HEK293 (cell line): Measurements from ENCODE around the gene ACVR1.

ENCODE experiments used
- CTCF ChIA-PET: fragments of 350-600 bp; formaldehyde crosslinking; extraction: SDS; loops from one replicate; lab custom pipeline; 2021; ENCODE audit warnings: antibody characterized with exemption; lab: Yijun Ruan, JAX
- POLR2A ChIA-PET: fragments of 300-600 bp; formaldehyde crosslinking; extraction: SDS; loops from one replicate; lab custom pipeline; 2020; ENCODE audit warnings: antibody characterized with exemption, inconsistent platforms; lab: Yijun Ruan, JAX
- H3K27ac ChIP-seq: fragments of 200-500 bp; sonication (Bioruptor generic); 2 replicates; pipeline ENCODE4 v1.5.1; 2014; ENCODE audit warnings: low read depth, low read length, control low read depth, inconsistent platforms; ENCODE audit errors: extremely low read depth
- H3K36me3 ChIP-seq, 2 experiments: fragments of 200-500 bp in 1 of 2; sonication (Bioruptor generic) in 1 of 2; 1 replicate in 1 of 2; 2 replicates in 1 of 2; pipeline ENCODE4 v1.5.1; 2014 to 2017; ENCODE audit warnings: inconsistent platforms in 2 of 2, low read length in 2 of 2; ENCODE audit not compliant: control insufficient read depth in 2 of 2, insufficient read depth in 1 of 2
- H3K4me1 ChIP-seq: fragments of 200-500 bp; sonication (Bioruptor generic); 2 replicates; pipeline ENCODE4 v1.5.1; 2014; ENCODE audit warnings: mild to moderate bottlenecking, low read length, inconsistent platforms; ENCODE audit not compliant: control insufficient read depth, insufficient read depth
- H3K4me3 ChIP-seq: 2 replicates; pipeline ENCODE4 v1.5.1; 2011; ENCODE audit warnings: low read depth, mild to moderate bottlenecking, control low read depth, low read length, moderate library complexity
- H3K9me3 ChIP-seq: fragments of 200-500 bp; sonication (Bioruptor generic); 2 replicates; pipeline ENCODE4 v1.5.1; 2014; ENCODE audit warnings: low read depth, low read length, inconsistent platforms; ENCODE audit not compliant: control insufficient read depth, insufficient read depth
- EGR2 ChIP-seq: fragments of 450-650 bp; formaldehyde crosslinking; IDR thresholded peaks from 2 replicates; pipeline ENCODE4 v1.5.1; 2016; ENCODE audit warnings: low read depth, missing biosample characterization, missing genetic modification characterization
- HIC1 ChIP-seq: fragments of 450-650 bp; formaldehyde crosslinking; IDR thresholded peaks from 2 replicates; pipeline ENCODE4 v1.5.1; 2016; ENCODE audit warnings: missing biosample characterization, missing genetic modification characterization
- PRDM4 ChIP-seq: fragments of 450-650 bp; formaldehyde crosslinking; IDR thresholded peaks from 2 replicates; pipeline ENCODE4 v1.5.1; 2017; ENCODE audit warnings: missing biosample characterization, missing genetic modification characterization
- SCRT1 ChIP-seq: fragments of 450-650 bp; formaldehyde crosslinking; IDR thresholded peaks from 2 replicates; pipeline ENCODE4 v1.5.1; 2016; ENCODE audit warnings: missing biosample characterization, missing genetic modification characterization, borderline replicate concordance
- ZBTB10 ChIP-seq: fragments of 450-650 bp; formaldehyde crosslinking; IDR thresholded peaks from 2 replicates; pipeline ENCODE4 v1.5.1; 2016; ENCODE audit warnings: missing biosample characterization, missing genetic modification characterization
- ZBTB49 ChIP-seq: fragments of 450-650 bp; formaldehyde crosslinking; IDR thresholded peaks from 2 replicates; pipeline ENCODE4 v1.5.1; 2016; ENCODE audit warnings: missing biosample characterization, missing genetic modification characterization, low read depth
- ZFHX2 ChIP-seq: fragments of 450-650 bp; formaldehyde crosslinking; conservative IDR thresholded peaks from 2 replicates; pipeline ENCODE4 v1.5.1; 2016; ENCODE audit warnings: missing biosample characterization, missing genetic modification characterization
- ZFP37 ChIP-seq: fragments of 450-650 bp; formaldehyde crosslinking; IDR thresholded peaks from 2 replicates; pipeline ENCODE4 v1.5.1; 2016; ENCODE audit warnings: missing biosample characterization, missing genetic modification characterization
- ZNF350 ChIP-seq: fragments of 450-650 bp; formaldehyde crosslinking; IDR thresholded peaks from 2 replicates; pipeline ENCODE4 v1.5.0; 2017; ENCODE audit warnings: missing biosample characterization, mild to moderate bottlenecking, missing genetic modification characterization
- ZNF354C ChIP-seq: fragments of 450-650 bp; formaldehyde crosslinking; IDR thresholded peaks from 2 replicates; pipeline ENCODE4 v1.5.1; 2016; ENCODE audit warnings: missing biosample characterization, missing genetic modification characterization, low read depth, borderline replicate concordance
- ZNF670 ChIP-seq: fragments of 450-650 bp; formaldehyde crosslinking; IDR thresholded peaks from 2 replicates; pipeline ENCODE4 v1.5.1; 2016; ENCODE audit warnings: missing biosample characterization, missing genetic modification characterization, low read depth
- ZNF791 ChIP-seq: fragments of 450-650 bp; formaldehyde crosslinking; IDR thresholded peaks from 2 replicates; pipeline ENCODE4 v1.5.1; 2016; ENCODE audit warnings: missing biosample characterization, missing genetic modification characterization

Gene ACVR1

GRCh38 chr2:157782057-157782845, 93.9 kb downstream of the ACVR1 start:
- Histone ChIP-seq H3K27ac (no peak overlapping the region), H3K4me3 (no peak overlapping the region), H3K9me3 (no peaks in the 10 kb centered on the region), H3K4me1 (peaks cover 12% of the 10 kb centered on the region), H3K36me3 (peaks cover 0 to 8% of the 10 kb centered on the region in 2 experiments; a peak in 1 of 3 replicates)
- CTCF ChIA-PET: interaction anchor here (0.6 kb wide), 2 partner anchors 13 to 136 kb away, joined by 3 read pairs; no protein-coding TSS in a partner anchor
- POLR2A ChIA-PET: no interaction called here
- TF ChIP-seq PRDM4 (tag by site-specific recombination) (no peak), ZFHX2 (tag by site-specific recombination) (peak; percentile 67), EGR2 (tag by site-specific recombination) (peak; percentile 71)

- TF ChIP-seq ZNF791 (tag by site-specific recombination) (no peak), ZFP37 (no peak), ZBTB49 (tag by site-specific recombination) (no peak), SCRT1 (no peak), ZNF670 (tag by site-specific recombination) (no peak), ZNF350 (no peak), HIC1 (tag by site-specific recombination) (no peak), ZBTB10 (tag by site-specific recombination) (no peak), ZNF354C (no peak)
- ChIA-PET CTCF (interaction anchor here (0.6 to 1.6 kb wide), 10 partner anchors 9 to 478 kb away, joined by 3 to 5 read pairs (median 3); no protein-coding TSS in a partner anchor), POLR2A (no interaction called here)
- H3K27ac ChIP-seq: no peak overlapping the region
- no peak overlapping the region for H3K4me3 ChIP-seq
- H3K36me3 ChIP-seq: peaks cover 0 to 19% of the 10 kb centered on the region in 2 experiments; a peak in 1 of 3 replicates
- H3K9me3 ChIP-seq: no peaks in the 10 kb centered on the region
- H3K4me1 ChIP-seq: peaks cover 4% of the 10 kb centered on the region; the same call in 1 of the 2 replicates
These were observed 95.9 kb downstream of the ACVR1 start for GRCh38 chr2:157780211-157780610.
